C4-2B (cell line): ENCODE measurements around the gene RIN1.

Experiments
- CTCF ChIP-seq: fragments of 450-650 bp; conservative IDR thresholded peaks from 2 replicates; pipeline ENCODE4 v1.5.1; 2017; ENCODE audit warnings: mild to moderate bottlenecking
- ZFX ChIP-seq: fragments of 450-650 bp; IDR thresholded peaks from 2 replicates; pipeline ENCODE4 v1.6.1; 2017

GRCh38 chr11:66365711-66366619, 29.7 kb upstream of the RIN1 start:
- no peak for TF ChIP-seq CTCF
- no peak for TF ChIP-seq ZFX
